ENCODE measurements around the gene KIF26A. TPM values are rescaled to one million over a fixed set of nuclear protein-coding genes. Genes with fewer than 3 reads are reported as not detected.

KIF26A gene
- total and polyA plus RNA-seq, 2 experiments from 2014 or later: 5.6 to 103 TPM

GRCh38 chr14:104161602-104162367, 23.4 kb downstream of the KIF26A start:
- Histone ChIP-seq H3F3A (replicated peaks; ENCODE audit: low read depth) (no peaks in the 10 kb centered on the region), H3K9me2 (ENCODE audit: insufficient read depth) (no peaks in the 10 kb centered on the region), H3K27ac (ENCODE audit: low read depth) (no peak overlapping the region), H3K79me2 (replicated peaks; ENCODE audit: insufficient read depth) (peaks cover 10% of the 10 kb centered on the region; the same call in 1 of the 2 replicates), H3K4me2 (no peak overlapping the region), H2AFZ (no peak overlapping the region), H3K4me1 (ENCODE audit: insufficient read depth) (no peaks in the 10 kb centered on the region), H3K27me3 (ENCODE audit: insufficient read depth) (no peaks in the 10 kb centered on the region), H4K20me1 (replicated peaks; ENCODE audit: insufficient read depth) (no peaks in the 10 kb centered on the region; the same call in 1 of the 2 replicates), H3K4me3 (no peak overlapping the region), H3K36me3 (ENCODE audit: insufficient read depth) (no peaks in the 10 kb centered on the region)
- TF ChIP-seq EZH2phosphoT487 (IDR thresholded peaks at IDR 0.05; ENCODE audit: unreplicated experiment): no peak
- no peak for TF ChIP-seq ETS1 (IDR thresholded peaks at IDR 0.05)
- no peak for TF ChIP-seq JUNB (IDR thresholded peaks at IDR 0.05; ENCODE audit: unreplicated experiment)
- no peak for TF ChIP-seq EZH2 (IDR thresholded peaks at IDR 0.05; ENCODE audit: low read depth, unreplicated experiment)
- no peak for TF ChIP-seq ZNF331 (CRISPR knock-in tag; IDR thresholded peaks at IDR 0.05; ENCODE audit: low read depth)
- TF ChIP-seq ZNF114 (CRISPR knock-in tag; IDR thresholded peaks at IDR 0.05): no peak
- no peak for TF ChIP-seq POLR2AphosphoS5 (IDR thresholded peaks at IDR 0.05; ENCODE audit: low read depth)
- TF ChIP-seq STAT1 (IDR thresholded peaks at IDR 0.05; ENCODE audit: unreplicated experiment): no peak
- TF ChIP-seq REST (IDR thresholded peaks at IDR 0.05; ENCODE audit: unreplicated experiment): no peak
- H3K36me3 Mint-ChIP-seq (ENCODE audit: low read depth): no peaks in the 10 kb centered on the region
- H3K27ac Mint-ChIP-seq: peak overlapping the region; percentile 65
- H3K4me3 Mint-ChIP-seq: no peak overlapping the region
- H3K27me3 Mint-ChIP-seq (ENCODE audit: insufficient read depth, low read depth, poor library complexity): peaks cover 3% of the 10 kb centered on the region
- no peaks in the 10 kb centered on the region for H3K9me3 Mint-ChIP-seq
- DNase-seq (ENCODE audit: low spot score) (no peak), ATAC-seq (no peak)
- no peaks in the 10 kb centered on the region for H3K4me1 Mint-ChIP-seq

- DNase-seq (ENCODE audit: low spot score): no peak
- peaks cover 10% of the 10 kb centered on the region; the same call in 1 of the 2 replicates for H3K79me2 ChIP-seq (replicated peaks; ENCODE audit: insufficient read depth)
- Mint-ChIP-seq H3K4me3 (no peak overlapping the region), H3K4me1 (no peaks in the 10 kb centered on the region), H3K27ac (no peak overlapping the region), H3K9me3 (no peaks in the 10 kb centered on the region), H3K36me3 (ENCODE audit: low read depth) (no peaks in the 10 kb centered on the region), H3K27me3 (ENCODE audit: insufficient read depth, low read depth, poor library complexity) (peaks cover 3% of the 10 kb centered on the region)
- no peak overlapping the region for H3K4me3 ChIP-seq
- no peak overlapping the region for H3K4me2 ChIP-seq
- H3K27ac ChIP-seq (ENCODE audit: low read depth): no peak overlapping the region
- no peaks in the 10 kb centered on the region; the same call in 1 of the 2 replicates for H4K20me1 ChIP-seq (replicated peaks; ENCODE audit: insufficient read depth)
- H3K9me2 ChIP-seq (ENCODE audit: insufficient read depth): no peaks in the 10 kb centered on the region
- H3F3A ChIP-seq (replicated peaks; ENCODE audit: low read depth): no peaks in the 10 kb centered on the region
- H3K4me1 ChIP-seq (ENCODE audit: insufficient read depth): no peaks in the 10 kb centered on the region
- no peaks in the 10 kb centered on the region for H3K36me3 ChIP-seq (ENCODE audit: insufficient read depth)
- no peak overlapping the region for H2AFZ ChIP-seq
- no peaks in the 10 kb centered on the region for H3K27me3 ChIP-seq (ENCODE audit: insufficient read depth)
- ATAC-seq: no peak
- TF ChIP-seq JUNB (IDR thresholded peaks at IDR 0.05; ENCODE audit: unreplicated experiment) (no peak), ZNF462 (CRISPR knock-in tag; IDR thresholded peaks at IDR 0.05) (no peak), STAT1 (IDR thresholded peaks at IDR 0.05; ENCODE audit: unreplicated experiment) (no peak), ZNF331 (CRISPR knock-in tag; IDR thresholded peaks at IDR 0.05; ENCODE audit: low read depth) (no peak), POLR2AphosphoS5 (IDR thresholded peaks at IDR 0.05; ENCODE audit: low read depth) (no peak)
Observed at GRCh38 chr14:104162495-104162894, 24.1 kb downstream of the KIF26A start.
